SH-SY5Y (cell line): Measurements from ENCODE around the gene VAV3.

ENCODE experiments used
- GATA2 ChIP-seq: IDR thresholded peaks from 2 replicates; pipeline ENCODE4 v1.6.1; 2011; ENCODE audit warnings: mild to moderate bottlenecking, low read depth, low read length
- GATA3 ChIP-seq: IDR thresholded peaks from 2 replicates; pipeline ENCODE4 v1.6.1; 2011; ENCODE audit warnings: low read depth, mild to moderate bottlenecking, low read length, moderate library complexity

DNA sequence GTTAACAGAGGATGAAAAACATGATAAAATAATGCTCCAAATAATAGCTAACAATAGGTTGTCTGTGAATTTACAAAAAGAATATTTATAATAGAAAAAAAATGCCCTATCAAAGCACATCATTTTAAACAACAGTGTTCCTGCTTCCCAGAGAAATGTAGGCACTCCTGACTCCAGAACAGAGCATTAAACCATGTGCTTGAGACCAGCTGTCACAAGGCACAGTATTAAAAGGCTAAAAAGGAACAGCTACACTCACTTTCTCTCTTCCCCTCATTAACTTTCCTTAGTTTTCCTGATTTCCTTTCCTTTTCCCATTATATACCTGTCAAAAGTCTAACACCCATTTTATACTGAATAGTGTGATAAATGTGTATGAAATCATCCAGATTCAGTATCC is 10.9 kb downstream of the VAV3 start:
- TF ChIP-seq GATA2 (no peak), GATA3 (no peak)
